Parathyroid adenoma (tissue), 2 donors: ENCODE results near the gene YIPF1.
"Not testable (repeated sequence)": the region's sequence is repeated elsewhere in the genome, so short reads cannot be mapped to it uniquely, and the experiment has no call there.

Source experiments
- H2AFZ ChIP-seq: fragments of 300-600 bp; sonication (generic); one replicate; pipeline ENCODE4 v1.7.0; 2017; ENCODE audit warnings: antibody characterized with exemption, mild to moderate bottlenecking
- H3K27ac ChIP-seq: fragments of 300-600 bp; sonication (generic); one replicate; pipeline ENCODE4 v1.7.0; 2017
- H3K27me3 ChIP-seq: fragments of 300-600 bp; sonication (generic); one replicate; pipeline ENCODE4 v1.7.0; 2017; ENCODE audit warnings: low read length; ENCODE audit not compliant: control insufficient read depth, insufficient read depth
- H3K36me3 ChIP-seq: fragments of 300-600 bp; sonication (generic); one replicate; pipeline ENCODE4 v1.7.0; 2017; ENCODE audit warnings: low read length; ENCODE audit not compliant: control insufficient read depth, insufficient read depth
- H3K4me1 ChIP-seq: fragments of 300-600 bp; sonication (generic); one replicate; pipeline ENCODE4 v1.7.0; 2017; ENCODE audit warnings: control low read depth
- H3K4me2 ChIP-seq: fragments of 300-600 bp; sonication (generic); one replicate; pipeline ENCODE4 v1.7.0; 2017; ENCODE audit warnings: low read length
- H3K4me3 ChIP-seq: fragments of 300-600 bp; sonication (generic); one replicate; pipeline ENCODE4 v1.7.0; 2017; ENCODE audit warnings: low read depth, low read length
- H3K79me2 ChIP-seq: fragments of 300-600 bp; sonication (generic); one replicate; pipeline ENCODE4 v1.7.0; 2017; ENCODE audit warnings: control low read depth
- H3K9ac ChIP-seq: fragments of 300-600 bp; sonication (generic); one replicate; pipeline ENCODE4 v1.7.0; 2017; ENCODE audit warnings: mild to moderate bottlenecking
- H3K9me3 ChIP-seq: fragments of 300-600 bp; sonication (generic); one replicate; pipeline ENCODE4 v1.7.0; 2017; ENCODE audit warnings: low read length; ENCODE audit not compliant: control insufficient read depth
- TF ChIP-seq, protein P1 (sequence below): fragments of 300-600 bp; sonication (generic); IDR thresholded peaks from one replicate; pipeline ENCODE4 v1.7.0; 2017; ENCODE audit warnings: antibody characterized with exemption, mild to moderate bottlenecking
- donor health status: primary hyperparathyroidism.

Gene YIPF1

DNA sequence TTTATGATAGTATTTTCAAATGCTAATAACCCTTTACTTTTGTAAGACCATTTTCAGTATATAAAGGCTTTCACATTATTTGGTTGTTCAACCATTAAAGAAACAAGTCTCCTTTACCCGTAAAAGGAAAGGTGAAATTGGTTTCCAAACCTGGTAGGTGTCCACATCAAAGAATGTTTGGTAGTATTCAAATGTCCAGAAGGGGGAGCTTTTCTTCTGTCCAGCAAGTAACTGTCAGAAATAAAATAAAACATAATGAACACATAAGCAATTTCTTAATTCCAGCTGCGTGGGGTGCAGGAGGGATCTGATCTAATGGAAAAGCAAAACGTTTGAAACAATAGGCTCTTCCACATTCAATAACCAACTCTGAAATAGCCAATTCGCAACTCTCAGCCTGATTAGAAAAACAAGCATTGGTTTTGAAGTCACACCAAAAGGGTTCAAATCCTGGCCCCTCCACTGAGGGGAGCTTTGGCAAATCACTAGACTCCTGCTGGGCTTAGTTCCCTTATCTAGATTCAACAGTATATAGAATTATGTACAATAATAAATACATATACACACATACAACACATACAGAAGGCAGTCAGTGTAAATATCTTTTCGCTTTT is 11.0 kb downstream of the YIPF1 start:
- TF ChIP-seq, protein P1, sequence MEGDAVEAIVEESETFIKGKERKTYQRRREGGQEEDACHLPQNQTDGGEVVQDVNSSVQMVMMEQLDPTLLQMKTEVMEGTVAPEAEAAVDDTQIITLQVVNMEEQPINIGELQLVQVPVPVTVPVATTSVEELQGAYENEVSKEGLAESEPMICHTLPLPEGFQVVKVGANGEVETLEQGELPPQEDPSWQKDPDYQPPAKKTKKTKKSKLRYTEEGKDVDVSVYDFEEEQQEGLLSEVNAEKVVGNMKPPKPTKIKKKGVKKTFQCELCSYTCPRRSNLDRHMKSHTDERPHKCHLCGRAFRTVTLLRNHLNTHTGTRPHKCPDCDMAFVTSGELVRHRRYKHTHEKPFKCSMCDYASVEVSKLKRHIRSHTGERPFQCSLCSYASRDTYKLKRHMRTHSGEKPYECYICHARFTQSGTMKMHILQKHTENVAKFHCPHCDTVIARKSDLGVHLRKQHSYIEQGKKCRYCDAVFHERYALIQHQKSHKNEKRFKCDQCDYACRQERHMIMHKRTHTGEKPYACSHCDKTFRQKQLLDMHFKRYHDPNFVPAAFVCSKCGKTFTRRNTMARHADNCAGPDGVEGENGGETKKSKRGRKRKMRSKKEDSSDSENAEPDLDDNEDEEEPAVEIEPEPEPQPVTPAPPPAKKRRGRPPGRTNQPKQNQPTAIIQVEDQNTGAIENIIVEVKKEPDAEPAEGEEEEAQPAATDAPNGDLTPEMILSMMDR: peak; percentile 28
- Histone ChIP-seq H3K9me3 (no peaks in the 10 kb centered on the region), H3K9ac (no peak overlapping the region), H3K27ac (no peak overlapping the region), H3K27me3 (no peaks in the 10 kb centered on the region), H3K79me2 (no peaks in the 10 kb centered on the region), H2AFZ (no peak overlapping the region), H3K36me3 (no peaks in the 10 kb centered on the region), H3K4me2 (no peak overlapping the region), H3K4me1 (no peaks in the 10 kb centered on the region), H3K4me3 (no peak overlapping the region)

GRCh38 chr1:53875150-53875549 is 14.4 kb downstream of the YIPF1 start:
- not testable (repeated sequence) for H3K4me2 ChIP-seq, H2AFZ ChIP-seq, H3K4me3 ChIP-seq, H3K27me3 ChIP-seq, H3K79me2 ChIP-seq, H3K36me3 ChIP-seq, H3K9me3 ChIP-seq, H3K4me1 ChIP-seq, H3K9ac ChIP-seq, H3K27ac ChIP-seq

- Histone ChIP-seq H3K27ac (no peak overlapping the region), H3K4me2 (no peak overlapping the region), H3K36me3 (no peaks in the 10 kb centered on the region), H3K9me3 (no peaks in the 10 kb centered on the region), H3K79me2 (no peaks in the 10 kb centered on the region), H3K4me3 (no peak overlapping the region), H3K4me1 (no peaks in the 10 kb centered on the region), H2AFZ (no peak overlapping the region), H3K27me3 (no peaks in the 10 kb centered on the region), H3K9ac (no peak overlapping the region)
- TF ChIP-seq, protein P1: no peak
Observed at GRCh38 chr1:53871773-53872484, 17.7 kb downstream of the YIPF1 start.

GRCh38 chr1:53871221-53871620 is 18.4 kb downstream of the YIPF1 start:
- Histone ChIP-seq H3K27ac (no peak overlapping the region), H3K36me3 (no peaks in the 10 kb centered on the region), H3K9ac (no peak overlapping the region), H3K9me3 (no peaks in the 10 kb centered on the region), H3K4me1 (no peaks in the 10 kb centered on the region), H3K4me2 (no peak overlapping the region), H2AFZ (no peak overlapping the region), H3K27me3 (no peaks in the 10 kb centered on the region), H3K4me3 (no peak overlapping the region), H3K79me2 (no peaks in the 10 kb centered on the region)
- TF ChIP-seq, protein P1: no peak

- Histone ChIP-seq H3K27me3 (no peaks in the 10 kb centered on the region), H3K79me2 (no peaks in the 10 kb centered on the region), H3K4me3 (no peak overlapping the region), H3K4me2 (no peak overlapping the region), H2AFZ (no peak overlapping the region), H3K36me3 (no peaks in the 10 kb centered on the region), H3K9ac (no peak overlapping the region), H3K4me1 (no peaks in the 10 kb centered on the region), H3K27ac (no peak overlapping the region), H3K9me3 (no peaks in the 10 kb centered on the region)
- TF ChIP-seq, protein P1: no peak
Observed at GRCh38 chr1:53869454-53870117, 20.0 kb downstream of the YIPF1 start.
